Sigmoid colon (tissue), 7 donors: ENCODE data around the gene ITGB1. TPM values are rescaled to one million over a fixed set of nuclear protein-coding genes. Genes with fewer than 3 reads are reported as not detected.
"Not testable (repeated sequence)": the region's sequence is repeated elsewhere in the genome, so short reads cannot be mapped to it uniquely, and the experiment has no call there.

Experiments
- DNase-seq: peaks from one replicate; pipeline ENCODE4 v3.0.0-alpha.2; 2019
- H3K27ac ChIP-seq, 4 donors: fragments of 200-600 bp; sonication (generic); one replicate each; pipeline ENCODE4 v1.5.1; 2016 to 2019; ENCODE audit warnings: mild to moderate bottlenecking in 1 of 4
- H3K27me3 ChIP-seq, 3 donors: fragments of 200-600 bp; sonication (generic); one replicate each; pipeline ENCODE4 v1.5.1; 2019; ENCODE audit warnings: mild to moderate bottlenecking in 1 of 3
- H3K36me3 ChIP-seq, 4 donors: fragments of 200-600 bp; sonication (generic); one replicate each; pipeline ENCODE4 v1.5.1; 2016 to 2019
- H3K4me1 ChIP-seq, 4 donors: fragments of 200-600 bp; sonication (generic); one replicate each; pipeline ENCODE4 v1.5.1; 2017 to 2019
- H3K4me3 ChIP-seq, 4 donors: fragments of 200-600 bp; sonication (generic); one replicate each; pipeline ENCODE4 v1.5.1; 2017 to 2019; ENCODE audit warnings: mild to moderate bottlenecking in 2 of 4, moderate library complexity in 1 of 4
- H3K9me3 ChIP-seq, 4 donors: fragments of 200-600 bp in 3 of 4; sonication (generic) in 3 of 4; one replicate each; pipeline versions ENCODE4 v1.5.1 to v1.6.1; 2013 to 2019
- EP300 ChIP-seq, 4 donors: sonication (generic); formaldehyde crosslinking; IDR thresholded peaks; one replicate each; pipeline ENCODE4 v1.6.1; 2017; ENCODE audit warnings: antibody characterized with exemption in 4 of 4
- POLR2A ChIP-seq, 2 donors: fragments of 450-650 bp; IDR thresholded peaks; one replicate each; pipeline ENCODE4 v1.6.1; 2016; ENCODE audit warnings: antibody characterized with exemption in 2 of 2, mild to moderate bottlenecking in 2 of 2, moderate library complexity in 2 of 2
- POLR2AphosphoS5 ChIP-seq, 4 donors: sonication (generic); formaldehyde crosslinking; IDR thresholded peaks; one replicate each; pipeline ENCODE4 v1.6.1; 2017; ENCODE audit warnings: antibody characterized with exemption in 4 of 4
- WGBS, 2 donors: extraction: QIAGEN DNeasy Blood & Tissue Kit; methylation state at CpG; one replicate each; pipeline ENCODE4 v1.1.7; 2013; 5-methylcytosine and 5-hydroxymethylcytosine counted together
- intact Hi-C: fragments of 100-400 bp; cut with DNase I; formaldehyde crosslinking; loops from one replicate; pipeline ENCODE4 v1.15.1; 2023
- polyA plus RNA-seq, 3 donors: library from polyadenylated mRNA; stranded (reverse); fragments of 200-250 nt; gene quantifications; one replicate each; pipeline ENCODE4 v1.2.3, GENCODE V29; 2013
- total RNA-seq, 4 donors: library from RNA; depleted of rRNA; stranded (reverse); fragments of >200 nt; gene quantifications; one replicate each; pipeline ENCODE4 v1.1.0, GENCODE V29; 2016
- TF ChIP-seq, protein P1 (sequence below), 4 experiments: fragments of 450-650 bp in 3 of 4; fragments of 200-600 bp in 1 of 4; IDR thresholded peaks; one replicate each; pipeline ENCODE4 v1.5.1; 2016 to 2019; ENCODE audit warnings: antibody characterized with exemption in 4 of 4, mild to moderate bottlenecking in 3 of 4, moderate library complexity in 2 of 4
- donor health status: healthy with polysubstance abuse.
- donor health status: Bipolar disorder and iron deficiency.
- donor health status: healthy.

The ITGB1 gene
- total and polyA plus RNA-seq, 7 donors: 43.8 to 1,360 (median 588) TPM

DNA sequence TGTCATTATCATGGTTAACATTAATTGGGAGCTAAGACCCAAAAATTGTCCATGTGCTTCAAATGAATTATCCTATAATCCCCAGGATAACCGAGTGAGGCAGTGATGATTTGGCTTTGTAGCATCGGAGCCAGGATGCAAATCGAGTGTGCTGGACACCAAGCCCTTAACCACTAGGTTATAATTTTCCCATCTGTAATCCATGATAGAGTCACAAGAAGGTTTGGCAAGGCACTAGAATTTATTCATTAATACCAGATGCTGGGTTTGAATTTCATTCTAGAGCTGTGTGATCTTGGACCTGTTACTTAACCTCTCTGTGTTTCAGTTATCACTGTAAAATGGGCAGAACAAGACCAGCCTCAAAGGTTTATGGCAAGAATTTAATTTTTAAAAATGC, 21.0 kb upstream of the ITGB1 start:
- TF ChIP-seq POLR2AphosphoS5 (IDR thresholded peaks at IDR 0.05): no peak
- no peak for TF ChIP-seq EP300 (IDR thresholded peaks at IDR 0.05)
- TF ChIP-seq POLR2A (IDR thresholded peaks at IDR 0.05): no peak
- TF ChIP-seq, protein P1, sequence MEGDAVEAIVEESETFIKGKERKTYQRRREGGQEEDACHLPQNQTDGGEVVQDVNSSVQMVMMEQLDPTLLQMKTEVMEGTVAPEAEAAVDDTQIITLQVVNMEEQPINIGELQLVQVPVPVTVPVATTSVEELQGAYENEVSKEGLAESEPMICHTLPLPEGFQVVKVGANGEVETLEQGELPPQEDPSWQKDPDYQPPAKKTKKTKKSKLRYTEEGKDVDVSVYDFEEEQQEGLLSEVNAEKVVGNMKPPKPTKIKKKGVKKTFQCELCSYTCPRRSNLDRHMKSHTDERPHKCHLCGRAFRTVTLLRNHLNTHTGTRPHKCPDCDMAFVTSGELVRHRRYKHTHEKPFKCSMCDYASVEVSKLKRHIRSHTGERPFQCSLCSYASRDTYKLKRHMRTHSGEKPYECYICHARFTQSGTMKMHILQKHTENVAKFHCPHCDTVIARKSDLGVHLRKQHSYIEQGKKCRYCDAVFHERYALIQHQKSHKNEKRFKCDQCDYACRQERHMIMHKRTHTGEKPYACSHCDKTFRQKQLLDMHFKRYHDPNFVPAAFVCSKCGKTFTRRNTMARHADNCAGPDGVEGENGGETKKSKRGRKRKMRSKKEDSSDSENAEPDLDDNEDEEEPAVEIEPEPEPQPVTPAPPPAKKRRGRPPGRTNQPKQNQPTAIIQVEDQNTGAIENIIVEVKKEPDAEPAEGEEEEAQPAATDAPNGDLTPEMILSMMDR (IDR thresholded peaks at IDR 0.05): no peak
- WGBS, 2 donors: 94 to 95% methylated on average over 3 of the region's 3 CpGs
- Histone ChIP-seq H3K4me3 (no peak overlapping the region), H3K36me3 (no peaks in the 10 kb centered on the region), H3K4me1 (peaks cover 0 to 33% (median 23%) of the 10 kb centered on the region in 4 donors), H3K27me3 (no peaks in the 10 kb centered on the region), H3K27ac (no peak overlapping the region), H3K9me3 (no peaks in the 10 kb centered on the region)
- DNase-seq: no peak
- intact Hi-C loops: no loop called here

DNA sequence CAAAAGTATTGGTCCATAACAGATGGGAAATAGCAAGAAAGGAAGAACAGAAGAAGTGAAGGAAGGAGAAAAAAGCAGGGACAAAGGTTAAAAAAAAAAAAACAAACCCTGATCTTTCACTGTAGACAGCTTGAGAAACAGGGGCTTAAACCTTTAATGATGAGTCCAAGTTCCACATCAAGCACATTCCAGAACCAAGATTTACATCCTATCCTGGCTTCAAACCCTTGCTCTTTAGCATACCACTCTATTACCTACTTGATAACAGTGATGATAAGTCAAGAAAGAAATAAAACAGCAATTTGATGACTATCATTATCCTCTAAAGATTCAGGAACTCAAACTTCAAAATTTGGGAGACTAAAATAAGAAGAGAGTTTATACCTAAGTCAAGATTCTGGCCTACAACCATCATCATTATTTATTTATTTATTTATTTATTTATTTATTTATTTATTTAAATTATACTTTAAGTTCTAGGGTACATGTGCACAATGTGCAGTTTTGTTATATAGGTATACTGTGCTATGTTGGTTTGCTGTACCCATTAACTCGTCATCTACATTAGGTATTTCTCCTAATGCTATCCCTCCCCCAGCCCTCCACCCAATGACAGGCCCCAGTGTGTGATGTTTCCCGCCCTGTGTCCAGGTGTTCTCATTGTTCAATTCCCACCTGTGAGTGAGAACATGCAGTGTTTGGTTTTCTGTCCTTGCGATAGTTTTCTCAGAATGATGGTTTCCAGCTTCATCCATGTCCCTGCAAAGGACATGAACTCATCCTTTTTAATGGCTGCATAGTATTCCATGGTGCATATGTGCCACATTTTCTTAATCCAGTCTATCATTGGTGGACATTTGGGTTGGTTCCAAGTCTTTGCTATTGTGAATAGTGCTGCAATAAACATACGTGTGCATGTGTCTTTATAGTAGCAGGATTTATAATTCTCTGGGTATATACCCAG, 20.1 kb upstream of the ITGB1 start:
- H3K36me3 ChIP-seq, H3K27ac ChIP-seq, DNase-seq, H3K4me3 ChIP-seq, H3K9me3 ChIP-seq, intact Hi-C loops, H3K27me3 ChIP-seq: not testable (repeated sequence)
- whole genome bisulfite sequencing, 2 donors: 85 to 92% methylated on average over 4 of the region's 4 CpGs
- peaks cover 0 to 26% (median 23%) of the 10 kb centered on the region in 4 donors for H3K4me1 ChIP-seq

DNA sequence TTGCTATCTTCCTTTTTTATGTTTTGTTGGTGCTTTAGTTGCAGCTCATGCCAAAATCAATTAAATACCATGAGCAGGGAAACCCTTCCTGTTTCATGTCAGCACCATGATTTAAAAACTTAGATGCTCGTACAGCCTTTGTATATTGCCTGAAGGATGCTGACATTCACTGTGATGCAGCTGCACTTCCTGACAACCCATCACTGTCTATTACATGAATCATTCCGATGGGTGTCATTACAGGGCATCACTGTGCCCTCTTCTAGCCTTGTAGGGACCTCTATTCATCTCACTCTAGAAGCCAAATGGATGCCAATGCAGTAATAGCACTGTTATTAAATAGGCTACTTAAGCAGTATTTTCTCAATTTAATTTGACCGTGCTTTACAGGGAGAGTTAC, 18.3 kb upstream of the ITGB1 start:
- 78 to 85% methylated on average over 3 of the region's 3 CpGs for WGBS, 2 donors
- intact Hi-C loops: no loop called here

DNA sequence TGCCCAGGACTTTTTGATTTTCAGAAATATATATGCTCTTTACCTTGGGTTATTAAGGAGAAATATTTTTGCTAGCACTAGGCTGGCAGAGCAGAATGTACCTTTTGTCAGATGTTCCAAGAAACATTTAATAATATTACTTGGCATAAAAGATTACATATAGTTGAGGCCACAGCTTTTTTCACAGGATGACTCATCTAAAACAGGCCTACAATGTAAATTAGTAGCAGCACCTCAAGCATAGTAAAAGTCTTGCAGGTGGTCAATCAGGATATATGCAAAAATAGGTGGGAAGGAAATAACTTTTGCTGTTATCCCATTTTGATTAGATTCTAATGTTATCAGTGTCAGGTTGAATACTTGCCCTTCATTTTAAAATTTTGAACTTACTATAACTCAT, 14.9 kb upstream of the ITGB1 start:
- H3K9me3 ChIP-seq: no peaks in the 10 kb centered on the region
- no peak for DNase-seq
- H3K36me3 ChIP-seq: no peaks in the 10 kb centered on the region
- no peak overlapping the region for H3K4me3 ChIP-seq
- intact Hi-C loops: no loop called here
- peaks cover 0 to 6% (median 0%) of the 10 kb centered on the region in 4 donors for H3K4me1 ChIP-seq
- TF ChIP-seq EP300 (IDR thresholded peaks at IDR 0.05) (no peak), POLR2AphosphoS5 (IDR thresholded peaks at IDR 0.05) (no peak), POLR2A (IDR thresholded peaks at IDR 0.05) (no peak)
- TF ChIP-seq, protein P1 (IDR thresholded peaks at IDR 0.05): no peak
- H3K27ac ChIP-seq: peak overlapping the region in 2 of 4 donors; percentile 16 to 30
- no peaks in the 10 kb centered on the region for H3K27me3 ChIP-seq

More for the DNA sequence above, 18.3 kb upstream of the ITGB1 start:
- TF ChIP-seq EP300 (IDR thresholded peaks at IDR 0.05) (no peak), POLR2AphosphoS5 (IDR thresholded peaks at IDR 0.05) (no peak), POLR2A (IDR thresholded peaks at IDR 0.05) (no peak)
- Histone ChIP-seq H3K9me3 (no peaks in the 10 kb centered on the region), H3K36me3 (no peaks in the 10 kb centered on the region), H3K4me1 (peaks cover 0 to 18% (median 9%) of the 10 kb centered on the region in 4 donors), H3K4me3 (no peak overlapping the region), H3K27ac (no peak overlapping the region), H3K27me3 (no peaks in the 10 kb centered on the region)
- DNase-seq: no peak

DNA sequence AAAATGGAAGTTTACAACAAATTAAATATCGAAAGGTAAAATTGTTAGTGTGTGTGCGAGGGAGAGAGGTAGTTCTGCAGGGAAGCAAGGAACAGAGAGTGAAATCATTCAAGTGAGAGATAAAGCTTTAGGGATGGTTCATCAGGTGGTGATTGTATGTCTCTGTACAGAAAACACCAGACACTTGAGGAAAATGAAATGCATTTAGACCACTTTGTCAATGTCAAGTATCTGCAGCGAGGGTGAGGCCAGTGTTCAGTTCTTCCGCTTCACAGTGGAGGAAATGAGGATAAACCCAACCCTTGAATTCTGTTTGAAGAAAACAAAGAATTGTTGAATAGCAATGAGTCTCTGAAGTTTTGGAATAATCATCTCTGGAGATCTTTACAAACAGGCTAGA, 14.4 kb upstream of the ITGB1 start:
- intact Hi-C loops: no loop called here
- H3K27ac ChIP-seq: peak overlapping the region in 2 of 4 donors; percentile 16 to 30

More for the DNA sequence above, 14.4 kb upstream of the ITGB1 start:
- H3K4me3 ChIP-seq: no peak overlapping the region
- TF ChIP-seq EP300 (IDR thresholded peaks at IDR 0.05): no peak
- no peak for TF ChIP-seq POLR2AphosphoS5 (IDR thresholded peaks at IDR 0.05)
- no peak for TF ChIP-seq POLR2A (IDR thresholded peaks at IDR 0.05)
- TF ChIP-seq, protein P1 (IDR thresholded peaks at IDR 0.05): no peak
- DNase-seq: no peak
- H3K4me1 ChIP-seq: peaks cover 0 to 6% (median 0%) of the 10 kb centered on the region in 4 donors
- H3K9me3 ChIP-seq: no peaks in the 10 kb centered on the region
- H3K27me3 ChIP-seq: no peaks in the 10 kb centered on the region
- H3K36me3 ChIP-seq: no peaks in the 10 kb centered on the region
- 25 to 66% methylated on average over 4 of the region's 4 CpGs for WGBS, 2 donors
